CD14-positive monocyte (primary cell): ENCODE data around the gene RTP5. TPM values are rescaled to one million over a fixed set of nuclear protein-coding genes. Genes with fewer than 3 reads are reported as not detected.

Source experiments
- DNase-seq, 3 donors: peaks; one replicate each; pipeline ENCODE4 v3.0.0-alpha.2; 2011 to 2022
- H2AFZ ChIP-seq: 2 replicates; pipeline ENCODE4 v1.6.0; 2012; ENCODE audit warnings: mild to moderate bottlenecking, low read depth, low read length, inconsistent platforms; ENCODE audit not compliant: insufficient read depth, poor library complexity, severe bottlenecking
- H3K27ac ChIP-seq, 2 donors: 1 replicate in 1 of 2; 2 replicates in 1 of 2; pipeline ENCODE4 v1.5.1; 2012 to 2013; ENCODE audit warnings: low read length in 2 of 2, control low read depth in 1 of 2, inconsistent platforms in 1 of 2, low read depth in 1 of 2, mild to moderate bottlenecking in 1 of 2
- H3K27me3 ChIP-seq, 2 donors: one replicate each; pipeline versions ENCODE4 v1.6.0 to v1.6.1; 2011 to 2013; ENCODE audit warnings: low read length in 2 of 2; ENCODE audit not compliant: control insufficient read depth in 2 of 2, insufficient read depth in 2 of 2
- H3K36me3 ChIP-seq, 2 donors: replicated peaks in 1 of 2; 1 replicate in 1 of 2; 2 replicates in 1 of 2; pipeline versions ENCODE4 v1.5.1 to v1.6.1; 2012 to 2013; ENCODE audit warnings: low read length in 2 of 2, control low read depth in 1 of 2, inconsistent platforms in 1 of 2, mild to moderate bottlenecking in 1 of 2; ENCODE audit not compliant: insufficient read depth in 2 of 2, control insufficient read depth in 1 of 2
- H3K4me1 ChIP-seq, 2 donors: 1 replicate in 1 of 2; 2 replicates in 1 of 2; pipeline versions ENCODE4 v1.5.1 to v1.6.1; 2012 to 2013; ENCODE audit warnings: low read length in 2 of 2, control low read depth in 1 of 2, inconsistent platforms in 1 of 2, mild to moderate bottlenecking in 1 of 2, moderate library complexity in 1 of 2; ENCODE audit not compliant: insufficient read depth in 2 of 2, control insufficient read depth in 1 of 2
- H3K4me2 ChIP-seq: replicated peaks from 2 replicates; pipeline ENCODE3; 2012; ENCODE audit warnings: low read length, moderate library complexity, mild to moderate bottlenecking; ENCODE audit not compliant: poor library complexity, severe bottlenecking; ENCODE audit errors: extremely low read depth
- H3K4me3 ChIP-seq, 3 experiments: fragments of 200-600 bp in 1 of 3; sonication (generic) in 1 of 3; replicated peaks in 1 of 3; 1 replicate in 2 of 3; 2 replicates in 1 of 3; pipeline ENCODE4 v1.5.1; 2011 to 2013; ENCODE audit warnings: low read length in 3 of 3, mild to moderate bottlenecking in 3 of 3, control low read depth in 2 of 3, low read depth in 2 of 3, inconsistent platforms in 1 of 3, moderate library complexity in 1 of 3
- H3K79me2 ChIP-seq: 2 replicates; pipeline ENCODE4 v1.6.0; 2012; ENCODE audit warnings: mild to moderate bottlenecking, control low read depth, inconsistent platforms, low read length, moderate library complexity; ENCODE audit not compliant: insufficient read depth
- H3K9ac ChIP-seq: 2 replicates; pipeline ENCODE4 v1.6.0; 2017; ENCODE audit warnings: low read length, mild to moderate bottlenecking; ENCODE audit not compliant: insufficient read depth, poor library complexity, severe bottlenecking
- H3K9me3 ChIP-seq, 2 donors: replicated peaks in 1 of 2; 1 replicate in 1 of 2; 2 replicates in 1 of 2; pipeline versions ENCODE4 v1.5.1 to v1.6.1; 2012 to 2013; ENCODE audit warnings: low read length in 2 of 2, control low read depth in 1 of 2; ENCODE audit not compliant: control insufficient read depth in 1 of 2, insufficient read depth in 1 of 2
- H4K20me1 ChIP-seq: 2 replicates; pipeline ENCODE4 v1.6.0; 2012; ENCODE audit warnings: mild to moderate bottlenecking, low read length, control low read depth, moderate library complexity; ENCODE audit not compliant: insufficient read depth
- H3K27ac Mint-ChIP-seq, 7 donors: one replicate each; pipeline ENCODE4 v1.8.0; 2020; ENCODE audit warnings: mild to moderate bottlenecking in 7 of 7, mixed read lengths in 7 of 7, moderate library complexity in 6 of 7, inconsistent platforms in 2 of 7
- H3K27me3 Mint-ChIP-seq, 3 donors: one replicate each; pipeline ENCODE4 v1.8.0; 2021 to 2022; ENCODE audit warnings: low read depth in 3 of 3, mild to moderate bottlenecking in 3 of 3, mixed read lengths in 3 of 3, moderate library complexity in 3 of 3, inconsistent platforms in 1 of 3
- H3K36me3 Mint-ChIP-seq, 2 donors: one replicate each; pipeline ENCODE4 v1.8.0; 2020; ENCODE audit warnings: mixed read lengths in 2 of 2, inconsistent platforms in 1 of 2, mild to moderate bottlenecking in 1 of 2
- H3K4me1 Mint-ChIP-seq: one replicate; pipeline ENCODE4 v1.8.0; 2020; ENCODE audit warnings: mild to moderate bottlenecking, mixed read lengths
- H3K4me3 Mint-ChIP-seq, 2 donors: one replicate each; pipeline ENCODE4 v1.8.0; 2020; ENCODE audit warnings: mild to moderate bottlenecking in 2 of 2, mixed read lengths in 2 of 2, moderate library complexity in 1 of 2
- H3K9me3 Mint-ChIP-seq, 7 donors: one replicate each; pipeline ENCODE4 v1.8.0; 2020 to 2022; ENCODE audit warnings: mixed read lengths in 7 of 7, mild to moderate bottlenecking in 6 of 7, moderate library complexity in 6 of 7, inconsistent platforms in 2 of 7
- WGBS: methylation state at CpG from one replicate; pipeline ENCODE4 v1.1.5; 2013; ENCODE audit warnings: missing lambda C conversion rate; ENCODE audit not compliant: insufficient coverage; 5-methylcytosine and 5-hydroxymethylcytosine counted together
- intact Hi-C, 2 donors: fragments of 100-400 bp; cut with micrococcal nuclease; formaldehyde crosslinking; loops; one replicate each; pipeline versions ENCODE4 v1.15.0 to v1.15.1; 2023
- polyA plus RNA-seq, 3 donors: library from polyadenylated mRNA; depleted of rRNA in 1 of 3; unstranded in 2 of 3; stranded (reverse) in 1 of 3; fragments of 300-500 nt in 2 of 3; fragments of >200 nt in 1 of 3; fragmentation: Illumina TruSeq in 2 of 3; gene quantifications; 1 replicate in 2 of 3; 2 replicates in 1 of 3; pipeline ENCODE4 v1.2.3, GENCODE V29; 2012 to 2021
- TF ChIP-seq, protein P1 (sequence below): fragments of 200-600 bp; IDR thresholded peaks from one replicate; pipeline ENCODE4 v1.8.0; 2022; ENCODE audit warnings: antibody characterized with exemption, mild to moderate bottlenecking

RTP5 gene
- polyA plus RNA-seq, 3 donors: 0.03 TPM; not detected in 2

DNA sequence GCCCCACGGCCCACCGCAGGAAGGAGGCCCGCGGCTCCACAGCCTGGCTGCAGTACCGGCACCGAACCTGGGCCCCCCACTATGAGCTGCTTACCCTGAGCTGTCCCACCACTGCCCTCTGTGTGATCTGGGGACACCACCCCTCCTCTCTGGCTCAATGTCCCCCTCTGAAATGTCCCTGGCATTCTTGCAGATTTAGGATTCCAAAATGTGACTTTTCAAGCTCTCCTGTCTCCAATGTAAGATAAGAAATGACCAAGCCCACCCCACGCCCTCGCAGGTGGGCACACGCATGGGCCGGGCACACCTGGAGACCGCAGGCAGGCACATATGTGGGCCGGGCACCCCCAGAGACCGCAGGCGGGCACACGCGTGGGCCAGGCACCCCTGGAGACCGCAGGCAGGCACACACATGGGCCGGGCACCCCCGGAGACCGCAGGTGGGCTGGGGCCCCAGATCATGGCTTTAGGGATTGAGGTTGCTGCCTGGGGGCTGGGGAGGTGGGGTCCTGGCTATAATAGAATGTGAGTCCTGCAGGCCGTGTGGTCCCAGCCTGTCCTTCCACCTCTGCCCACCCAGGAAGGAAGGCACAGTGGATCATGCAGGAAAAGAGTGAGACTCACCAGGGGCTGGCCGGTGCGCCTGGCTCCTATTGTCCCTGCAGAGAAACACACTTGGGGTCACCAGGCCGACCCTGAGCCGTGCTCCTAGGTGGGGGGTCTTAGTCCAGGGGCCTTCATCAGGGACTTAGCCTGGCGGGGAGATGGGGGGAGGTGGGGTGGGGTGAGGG is 18.0 kb upstream of the RTP5 start:
- no peak overlapping the region for H3K4me3 Mint-ChIP-seq
- no peak overlapping the region for H3K27ac ChIP-seq
- no peaks in the 10 kb centered on the region for H3K36me3 Mint-ChIP-seq
- H3K4me2 ChIP-seq: no peak overlapping the region
- WGBS: 94% methylated on average over 16 of the region's 26 CpGs
- H3K9me3 ChIP-seq: no peaks in the 10 kb centered on the region
- no peaks in the 10 kb centered on the region for H4K20me1 ChIP-seq
- TF ChIP-seq, protein P1, sequence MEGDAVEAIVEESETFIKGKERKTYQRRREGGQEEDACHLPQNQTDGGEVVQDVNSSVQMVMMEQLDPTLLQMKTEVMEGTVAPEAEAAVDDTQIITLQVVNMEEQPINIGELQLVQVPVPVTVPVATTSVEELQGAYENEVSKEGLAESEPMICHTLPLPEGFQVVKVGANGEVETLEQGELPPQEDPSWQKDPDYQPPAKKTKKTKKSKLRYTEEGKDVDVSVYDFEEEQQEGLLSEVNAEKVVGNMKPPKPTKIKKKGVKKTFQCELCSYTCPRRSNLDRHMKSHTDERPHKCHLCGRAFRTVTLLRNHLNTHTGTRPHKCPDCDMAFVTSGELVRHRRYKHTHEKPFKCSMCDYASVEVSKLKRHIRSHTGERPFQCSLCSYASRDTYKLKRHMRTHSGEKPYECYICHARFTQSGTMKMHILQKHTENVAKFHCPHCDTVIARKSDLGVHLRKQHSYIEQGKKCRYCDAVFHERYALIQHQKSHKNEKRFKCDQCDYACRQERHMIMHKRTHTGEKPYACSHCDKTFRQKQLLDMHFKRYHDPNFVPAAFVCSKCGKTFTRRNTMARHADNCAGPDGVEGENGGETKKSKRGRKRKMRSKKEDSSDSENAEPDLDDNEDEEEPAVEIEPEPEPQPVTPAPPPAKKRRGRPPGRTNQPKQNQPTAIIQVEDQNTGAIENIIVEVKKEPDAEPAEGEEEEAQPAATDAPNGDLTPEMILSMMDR: no peak
- intact Hi-C loops: no loop called here
- no peaks in the 10 kb centered on the region for H3K27me3 ChIP-seq
- H3K79me2 ChIP-seq: no peaks in the 10 kb centered on the region
- H3K4me1 ChIP-seq: no peaks in the 10 kb centered on the region
- no peak overlapping the region for H3K27ac Mint-ChIP-seq
- no peaks in the 10 kb centered on the region for H3K4me1 Mint-ChIP-seq
- DNase-seq: no peak
- H3K36me3 ChIP-seq: no peaks in the 10 kb centered on the region
- H3K4me3 ChIP-seq: no peak overlapping the region
- no peak overlapping the region for H2AFZ ChIP-seq
- no peak overlapping the region for H3K9ac ChIP-seq
- peaks cover 0 to 3% (median 0%) of the 10 kb centered on the region in 7 donors for H3K9me3 Mint-ChIP-seq
- peaks cover 0 to 13% (median 4%) of the 10 kb centered on the region in 3 donors for H3K27me3 Mint-ChIP-seq

DNA sequence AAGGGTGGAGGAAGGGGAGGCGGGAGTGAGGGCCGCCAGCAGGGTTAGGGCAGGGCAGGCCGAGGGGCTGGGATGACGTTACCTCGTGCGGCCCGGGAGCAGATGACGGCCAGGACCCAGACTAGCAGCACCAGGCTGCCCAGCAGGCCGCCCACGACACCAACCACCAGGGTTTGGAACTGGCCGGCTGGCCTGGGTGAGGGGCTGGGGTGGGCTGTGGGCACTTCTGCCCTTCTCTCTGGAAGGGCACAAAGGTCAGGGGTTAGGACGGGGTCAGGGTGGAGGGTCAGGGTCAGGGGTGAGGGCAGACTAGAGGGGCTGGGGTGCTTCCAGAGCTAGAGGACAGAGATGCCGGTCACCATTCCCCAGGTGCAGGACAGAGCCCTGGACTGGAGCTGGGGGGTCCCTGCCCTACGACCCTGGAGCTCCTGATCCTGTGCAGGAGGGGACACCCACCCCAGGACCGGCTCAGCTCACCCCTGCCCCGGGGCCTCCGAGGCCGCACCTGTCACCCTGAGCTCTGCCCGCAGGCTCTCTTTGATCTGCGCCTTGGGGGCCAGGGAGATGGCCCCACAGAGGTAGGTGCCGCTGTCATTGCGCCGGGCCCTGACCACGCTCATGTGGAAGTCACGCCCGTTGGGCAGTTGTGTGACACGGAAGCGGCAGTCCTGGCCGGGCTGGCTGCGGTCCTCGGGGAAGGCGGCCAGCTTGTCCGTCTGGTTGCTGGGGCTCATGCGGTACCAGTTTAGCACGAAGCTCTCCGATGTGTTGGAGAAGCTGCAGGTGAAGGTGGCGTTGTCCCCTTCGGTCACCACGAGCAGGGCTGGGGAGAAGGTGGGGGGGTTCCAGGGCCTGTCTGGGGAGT is 17.2 kb upstream of the RTP5 start:
- Histone ChIP-seq H3K79me2 (no peaks in the 10 kb centered on the region), H3K4me2 (no peak overlapping the region), H3K27ac (no peak overlapping the region), H4K20me1 (no peaks in the 10 kb centered on the region), H2AFZ (no peak overlapping the region), H3K4me3 (no peak overlapping the region), H3K4me1 (no peaks in the 10 kb centered on the region), H3K9ac (no peak overlapping the region), H3K36me3 (no peaks in the 10 kb centered on the region), H3K27me3 (no peaks in the 10 kb centered on the region), H3K9me3 (no peaks in the 10 kb centered on the region)
- Mint-ChIP-seq H3K9me3 (peaks cover 0 to 3% (median 0%) of the 10 kb centered on the region in 7 donors), H3K4me1 (no peaks in the 10 kb centered on the region), H3K27ac (peak overlapping the region in 3 of 7 donors; percentile 23 to 78 (median 54)), H3K4me3 (no peak overlapping the region), H3K36me3 (no peaks in the 10 kb centered on the region), H3K27me3 (peaks cover 0 to 11% (median 0%) of the 10 kb centered on the region in 3 donors)
- WGBS: 95% methylated on average over 34 of the region's 39 CpGs
- TF ChIP-seq, protein P1: no peak
- intact Hi-C loops: no loop called here
- DNase-seq: no peak
